HepG2 (cell line): ENCODE results near the gene RETREG2. TPM values are rescaled to one million over a fixed set of nuclear protein-coding genes. Genes with fewer than 3 reads are reported as not detected.

Experiments used
- AGO1 ChIP-seq: fragments of 200-400 bp; formaldehyde crosslinking; IDR thresholded peaks from 2 replicates; pipeline ENCODE4 v1.6.1; 2017; ENCODE audit warnings: mild to moderate bottlenecking, low read depth, low read length, moderate library complexity; ENCODE audit not compliant: poor library complexity, severe bottlenecking
- AKNA ChIP-seq: sonication (generic); formaldehyde crosslinking; IDR thresholded peaks from 2 replicates; pipeline ENCODE4 v1.4.0; 2020; ENCODE audit warnings: missing genetic modification reagents, borderline replicate concordance
- GABPA ChIP-seq, 2 experiments: IDR thresholded peaks; 2 replicates each; pipeline ENCODE4 v1.6.1; 2011 to 2016; ENCODE audit warnings: low read depth in 2 of 2, low read length in 1 of 2, missing biosample characterization in 1 of 2, missing genetic modification characterization in 1 of 2
- GABPB1 ChIP-seq: IDR thresholded peaks from 2 replicates; pipeline ENCODE4 v1.6.1; 2016; ENCODE audit warnings: mild to moderate bottlenecking, missing genetic modification reagents, moderate library complexity, missing compliant biosample characterization
- HNF4G ChIP-seq, 2 experiments: sonication (generic) in 1 of 2; formaldehyde crosslinking in 1 of 2; IDR thresholded peaks; 2 replicates each; pipeline versions ENCODE4 v1.4.0 to v1.6.1; 2011 to 2020; ENCODE audit warnings: borderline replicate concordance in 2 of 2, low read depth in 2 of 2, mild to moderate bottlenecking in 2 of 2, low read length in 1 of 2, missing genetic modification reagents in 1 of 2, moderate library complexity in 1 of 2
- JUND ChIP-seq: sonication (generic); formaldehyde crosslinking; IDR thresholded peaks from 2 replicates; pipeline ENCODE4 v1.8.0; 2022; ENCODE audit warnings: mild to moderate bottlenecking, missing genetic modification reagents
- POGK ChIP-seq: sonication (generic); formaldehyde crosslinking; conservative IDR thresholded peaks from 2 replicates; pipeline ENCODE4 v1.8.0; 2022; ENCODE audit warnings: mild to moderate bottlenecking, moderate library complexity, missing genetic modification reagents
- SMARCC2 ChIP-seq: fragments of 450-650 bp; IDR thresholded peaks from 2 replicates; pipeline ENCODE4 v1.6.1; 2017; ENCODE audit warnings: antibody characterized with exemption, mild to moderate bottlenecking
- SYNCRIP ChIP-seq: fragments of 200-400 bp; formaldehyde crosslinking; IDR thresholded peaks from 2 replicates; pipeline ENCODE4 v1.6.1; 2018; ENCODE audit warnings: mild to moderate bottlenecking, low read depth, low read length; ENCODE audit not compliant: insufficient read depth
- ZBTB37 ChIP-seq: sonication (generic); formaldehyde crosslinking; IDR thresholded peaks from 2 replicates; pipeline ENCODE4 v1.4.0; 2020; ENCODE audit warnings: mild to moderate bottlenecking, missing genetic modification reagents
- ZFY ChIP-seq: sonication (generic); formaldehyde crosslinking; IDR thresholded peaks from 2 replicates; pipeline ENCODE4 v1.4.0; 2020; ENCODE audit warnings: missing genetic modification reagents
- ZNF343 ChIP-seq: sonication (generic); formaldehyde crosslinking; IDR thresholded peaks from 2 replicates; pipeline ENCODE4 v1.4.0; 2020; ENCODE audit warnings: mild to moderate bottlenecking, missing genetic modification reagents
- ZNF367 ChIP-seq: sonication (generic); formaldehyde crosslinking; IDR thresholded peaks from 2 replicates; pipeline ENCODE4 v1.4.0; 2020; ENCODE audit warnings: missing genetic modification reagents, borderline replicate concordance
- ZNF605 ChIP-seq: sonication (generic); formaldehyde crosslinking; IDR thresholded peaks from 2 replicates; pipeline ENCODE4 v1.8.0; 2022; ENCODE audit warnings: mild to moderate bottlenecking, missing genetic modification reagents
- ZZZ3 ChIP-seq: sonication (generic); formaldehyde crosslinking; IDR thresholded peaks from 2 replicates; pipeline ENCODE4 v1.4.0; 2020; ENCODE audit warnings: missing genetic modification reagents, mild to moderate bottlenecking, borderline replicate concordance
- polyA plus RNA-seq, 8 experiments: library from polyadenylated mRNA; depleted of rRNA in 3 of 8; stranded (reverse) in 7 of 8; unstranded in 1 of 8; fragments of >200 nt; fragmentation: Illumina TruSeq in 4 of 8; extraction: Trizol in 4 of 8; gene quantifications; 2 replicates each; pipeline versions ENCODE4 v1.2.1 to v1.2.3, GENCODE V29; 2011 to 2016; ENCODE audit warnings: low read depth in 4 of 8, missing spikeins in 1 of 8, mixed read lengths in 1 of 8; ENCODE audit not compliant: insufficient read depth in 1 of 8
- total RNA-seq, 5 experiments: library from RNA; depleted of rRNA; stranded (reverse); fragments of >200 nt; fragmentation: Illumina TruSeq; extraction: Trizol; gene quantifications; 2 replicates each; pipeline ENCODE4 v1.2.3, GENCODE V29; 2016; ENCODE audit warnings: low read depth in 1 of 5
- TF ChIP-seq, protein P1 (sequence below): fragments of 450-650 bp; IDR thresholded peaks from 2 replicates; pipeline ENCODE4 v1.6.1; 2016
- TF ChIP-seq, protein P2 (sequence below): sonication (generic); formaldehyde crosslinking; IDR thresholded peaks from 2 replicates; pipeline ENCODE4 v1.5.0; 2020; ENCODE audit warnings: missing genetic modification reagents

RETREG2 gene
- total and polyA plus RNA-seq, 2 of the 13 experiments (the other 11 are each of a cell fraction or from before 2014, with no cell fraction given), result 86.0 to 134 TPM

- 0 out of 2 replicates have a peak, but pooled peaks have one; percentile 36 for TF ChIP-seq AKNA (CRISPR knock-in tag)
- TF ChIP-seq ZZZ3 (CRISPR knock-in tag), result no peak
- TF ChIP-seq, protein P1, sequence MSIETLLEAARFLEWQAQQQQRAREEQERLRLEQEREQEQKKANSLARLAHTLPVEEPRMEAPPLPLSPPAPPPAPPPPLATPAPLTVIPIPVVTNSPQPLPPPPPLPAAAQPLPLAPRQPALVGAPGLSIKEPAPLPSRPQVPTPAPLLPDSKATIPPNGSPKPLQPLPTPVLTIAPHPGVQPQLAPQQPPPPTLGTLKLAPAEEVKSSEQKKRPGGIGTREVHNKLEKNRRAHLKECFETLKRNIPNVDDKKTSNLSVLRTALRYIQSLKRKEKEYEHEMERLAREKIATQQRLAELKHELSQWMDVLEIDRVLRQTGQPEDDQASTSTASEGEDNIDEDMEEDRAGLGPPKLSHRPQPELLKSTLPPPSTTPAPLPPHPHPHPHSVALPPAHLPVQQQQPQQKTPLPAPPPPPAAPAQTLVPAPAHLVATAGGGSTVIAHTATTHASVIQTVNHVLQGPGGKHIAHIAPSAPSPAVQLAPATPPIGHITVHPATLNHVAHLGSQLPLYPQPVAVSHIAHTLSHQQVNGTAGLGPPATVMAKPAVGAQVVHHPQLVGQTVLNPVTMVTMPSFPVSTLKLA, result no peak
- peak; percentile 42; the same call in 1 of the 2 replicates for TF ChIP-seq ZFY (CRISPR knock-in tag)
- TF ChIP-seq ZNF367 (CRISPR knock-in tag), result 0 out of 2 replicates have a peak, but pooled peaks have one; percentile 15
- no peak for TF ChIP-seq ZNF343 (CRISPR knock-in tag)
- TF ChIP-seq, protein P2, sequence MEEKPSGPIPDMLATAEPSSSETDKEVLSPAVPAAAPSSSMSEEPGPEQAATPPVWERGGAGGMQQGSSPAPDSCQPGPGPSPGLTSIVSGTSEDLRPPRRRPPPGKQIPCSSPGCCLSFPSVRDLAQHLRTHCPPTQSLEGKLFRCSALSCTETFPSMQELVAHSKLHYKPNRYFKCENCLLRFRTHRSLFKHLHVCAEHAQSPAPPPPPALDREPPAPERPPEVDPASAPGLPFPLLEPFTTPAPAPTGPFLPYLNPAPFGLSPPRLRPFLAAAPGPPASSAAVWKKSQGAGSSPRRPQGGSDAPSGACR (CRISPR knock-in tag), result 0 out of 2 replicates have a peak, but pooled peaks have one; percentile 36
- no peak for TF ChIP-seq HNF4G (IDR thresholded peaks at IDR 0.05; ENCODE audit: borderline replicate concordance, low read depth, low read length)
- TF ChIP-seq HNF4G (CRISPR knock-in tag; IDR thresholded peaks at IDR 0.05; ENCODE audit: borderline replicate concordance, low read depth), result no peak
- peak; percentile 66 for TF ChIP-seq GABPB1 (CRISPR knock-in tag)
- 0 out of 2 replicates have a peak, but pooled peaks have one; percentile 14 for TF ChIP-seq ZBTB37
- peak; percentile 8 for TF ChIP-seq AGO1
- TF ChIP-seq SYNCRIP, result no peak
- 0 out of 2 replicates have a peak, but pooled peaks have one; percentile 37 for TF ChIP-seq POGK (CRISPR knock-in tag)
- TF ChIP-seq SMARCC2, result no peak
- peak; percentile 30; the same call in 1 of the 2 replicates for TF ChIP-seq ZNF605 (CRISPR knock-in tag)
- TF ChIP-seq GABPA (IDR thresholded peaks at IDR 0.05; ENCODE audit: low read depth, low read length), result no peak
- peak; percentile 65 for TF ChIP-seq GABPA (CRISPR knock-in tag; IDR thresholded peaks at IDR 0.05; ENCODE audit: low read depth)
- TF ChIP-seq JUND (CRISPR knock-in tag), result no peak
Observed at GRCh38 chr2:219230059-219230540, 52.0 kb downstream of the RETREG2 start (continued).
